ENCODE results near the gene ENTREP3. TPM values are rescaled to one million over a fixed set of nuclear protein-coding genes. Genes with fewer than 3 reads are reported as not detected.

Gene ENTREP3
- polyA plus RNA-seq, 1 donor = 19.4 TPM

DNA sequence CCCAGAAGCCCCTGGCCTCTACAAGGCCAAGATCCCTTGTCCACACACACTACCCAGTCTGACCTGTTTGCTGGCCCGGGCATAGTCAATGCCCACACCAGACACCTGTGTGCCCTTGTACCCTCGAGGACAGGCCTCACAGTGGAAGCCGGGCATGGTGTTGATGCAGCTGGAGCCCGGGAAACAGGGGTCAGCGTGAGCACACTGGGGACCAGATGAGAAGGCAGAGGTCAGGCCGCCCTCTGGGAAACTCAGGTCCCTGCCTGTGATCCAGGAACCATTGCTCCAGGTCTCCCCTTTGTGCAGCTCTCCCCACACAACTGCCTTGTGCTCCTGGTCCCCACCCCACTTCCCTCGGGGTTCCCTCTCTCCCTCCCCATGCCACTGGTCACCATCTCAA lies 53.1 kb downstream of the ENTREP3 start:
- DNase-seq = no peak
- Histone ChIP-seq H3K27me3 (ENCODE audit: control insufficient read depth, insufficient read depth, low read length) (no peaks in the 10 kb centered on the region), H3K36me3 (ENCODE audit: control insufficient read depth, insufficient read depth, low read length) (peaks cover 15% of the 10 kb centered on the region), H3K27ac (ENCODE audit: low read length) (no peak overlapping the region), H3K9me3 (ENCODE audit: control insufficient read depth, low read depth, low read length) (no peaks in the 10 kb centered on the region), H3K4me1 (ENCODE audit: control insufficient read depth, insufficient read depth, low read length) (peaks cover 7% of the 10 kb centered on the region), H3K4me3 (ENCODE audit: low read length) (no peak overlapping the region)
- WGBS (ENCODE audit: insufficient coverage, low lambda C conversion rate) = no CpG with 5 or more reads among the region's 7 CpGs

DNA sequence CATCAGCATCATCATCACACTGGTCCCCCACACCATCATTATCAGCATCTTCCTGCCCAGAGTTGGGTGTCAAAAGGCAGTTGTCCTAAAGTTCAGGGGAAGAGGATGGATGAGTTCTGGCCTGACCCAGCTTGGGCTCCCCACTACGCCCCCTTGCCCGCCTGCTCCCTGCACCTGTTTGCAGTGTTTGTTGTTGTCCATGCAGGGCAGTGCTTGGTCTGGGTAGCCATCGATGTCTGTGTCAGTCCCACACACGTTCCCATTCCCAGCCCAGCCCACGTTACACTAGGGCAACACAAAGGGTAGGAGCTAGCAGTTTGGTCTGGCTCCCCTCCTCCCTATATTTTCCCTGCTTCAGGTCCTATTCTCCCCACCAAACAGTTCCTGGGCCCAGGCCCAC lies 54.4 kb downstream of the ENTREP3 start:
- no CpG with 5 or more reads among the region's 5 CpGs for WGBS (ENCODE audit: insufficient coverage, low lambda C conversion rate)
- H3K36me3 ChIP-seq (ENCODE audit: control insufficient read depth, insufficient read depth, low read length) = peaks cover 20% of the 10 kb centered on the region
- H3K9me3 ChIP-seq (ENCODE audit: control insufficient read depth, low read depth, low read length) = no peaks in the 10 kb centered on the region
- no peaks in the 10 kb centered on the region for H3K4me1 ChIP-seq (ENCODE audit: control insufficient read depth, insufficient read depth, low read length)
- H3K4me3 ChIP-seq (ENCODE audit: low read length) = no peak overlapping the region
- no peaks in the 10 kb centered on the region for H3K27me3 ChIP-seq (ENCODE audit: control insufficient read depth, insufficient read depth, low read length)
- no peak for DNase-seq
- no peak overlapping the region for H3K27ac ChIP-seq (ENCODE audit: low read length)

DNA sequence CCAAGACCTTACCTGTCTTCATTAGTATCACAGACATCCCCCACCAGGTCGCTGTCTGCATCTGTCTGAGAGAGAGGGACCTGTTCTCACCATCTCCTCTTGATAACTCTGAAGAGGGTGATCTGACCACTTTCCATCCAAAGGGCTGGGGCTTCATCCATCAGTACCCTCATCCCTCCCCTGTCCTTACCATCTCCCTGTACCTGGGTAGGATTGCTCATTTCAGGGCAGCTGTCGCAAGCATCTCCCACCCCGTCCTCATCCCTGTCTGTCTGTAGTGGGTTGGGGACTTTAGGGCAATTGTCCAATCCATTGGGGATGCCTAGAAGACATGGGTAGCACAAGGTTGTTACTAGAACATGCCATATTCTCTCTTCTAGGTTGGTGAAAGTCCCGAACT lies 55.5 kb downstream of the ENTREP3 start:
- 67% methylated on average over 1 of the region's 4 CpGs for WGBS (ENCODE audit: insufficient coverage, low lambda C conversion rate)
- H3K4me1 ChIP-seq (ENCODE audit: control insufficient read depth, insufficient read depth, low read length) = no peaks in the 10 kb centered on the region
- H3K36me3 ChIP-seq (ENCODE audit: control insufficient read depth, insufficient read depth, low read length) = peaks cover 18% of the 10 kb centered on the region
- H3K4me3 ChIP-seq (ENCODE audit: low read length) = no peak overlapping the region
- peaks cover 8% of the 10 kb centered on the region for H3K27me3 ChIP-seq (ENCODE audit: control insufficient read depth, insufficient read depth, low read length)
- DNase-seq = no peak
- H3K27ac ChIP-seq (ENCODE audit: low read length) = no peak overlapping the region
- no peaks in the 10 kb centered on the region for H3K9me3 ChIP-seq (ENCODE audit: control insufficient read depth, low read depth, low read length)

DNA sequence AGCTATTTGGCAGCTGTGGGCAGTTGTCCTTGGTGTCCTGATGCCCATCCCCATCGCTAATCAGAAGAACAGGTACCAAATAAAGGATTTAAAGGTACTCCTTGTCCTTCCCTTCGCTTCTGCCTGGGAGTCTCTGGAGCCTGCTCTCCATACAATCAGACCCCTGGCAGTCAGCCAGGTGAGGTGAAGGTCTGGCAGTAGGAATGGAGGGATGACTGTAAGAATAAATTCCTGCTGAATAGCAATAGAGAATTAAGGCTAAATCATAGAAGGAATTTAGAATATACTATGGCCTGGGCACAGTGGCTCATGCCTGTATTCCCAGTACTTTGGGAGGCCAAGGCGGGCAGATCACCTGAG lies 56.8 kb downstream of the ENTREP3 start:
- no peak overlapping the region for H3K27ac ChIP-seq (ENCODE audit: low read length)
- peaks cover 17% of the 10 kb centered on the region for H3K36me3 ChIP-seq (ENCODE audit: control insufficient read depth, insufficient read depth, low read length)
- peaks cover 14% of the 10 kb centered on the region for H3K27me3 ChIP-seq (ENCODE audit: control insufficient read depth, insufficient read depth, low read length)
- no peak for DNase-seq
- H3K9me3 ChIP-seq (ENCODE audit: control insufficient read depth, low read depth, low read length) = no peaks in the 10 kb centered on the region
- H3K4me3 ChIP-seq (ENCODE audit: low read length) = no peak overlapping the region
- WGBS (ENCODE audit: insufficient coverage, low lambda C conversion rate) = no CpG with 5 or more reads among the region's 3 CpGs
- H3K4me1 ChIP-seq (ENCODE audit: control insufficient read depth, insufficient read depth, low read length) = peaks cover 10% of the 10 kb centered on the region

DNA sequence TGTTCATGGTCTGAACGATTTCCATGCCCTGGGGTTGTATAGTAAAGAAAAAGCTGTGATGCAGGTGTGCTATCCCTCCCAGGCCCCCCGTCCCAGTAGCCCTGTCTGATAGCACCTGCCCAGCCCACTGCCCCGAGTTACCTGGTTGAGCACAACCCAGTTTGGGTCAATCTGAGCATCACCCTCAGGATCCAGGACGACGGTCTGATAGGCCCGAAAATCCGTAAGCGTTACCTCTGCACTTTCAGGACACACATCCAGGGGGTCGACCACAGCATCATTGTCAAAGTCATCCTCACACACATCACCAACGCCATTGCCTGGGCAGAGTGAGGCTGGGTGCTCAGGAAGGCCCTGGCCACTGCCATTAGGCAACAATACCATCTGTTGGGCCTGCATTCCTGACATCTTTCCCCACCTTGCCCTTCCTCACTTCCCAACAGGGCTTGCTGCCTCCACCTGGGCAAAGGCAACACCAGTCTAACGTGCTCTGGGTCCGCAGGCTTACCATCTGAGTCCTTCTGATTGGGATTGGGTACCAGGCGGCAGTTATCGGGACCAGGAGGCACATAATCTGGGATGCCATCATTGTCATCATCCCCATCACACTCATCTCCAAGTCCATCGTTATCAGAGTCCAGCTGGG lies 57.3 kb downstream of the ENTREP3 start:
- no CpG with 5 or more reads among the region's 15 CpGs for WGBS (ENCODE audit: insufficient coverage, low lambda C conversion rate)
- DNase-seq = no peak
- Histone ChIP-seq H3K9me3 (ENCODE audit: control insufficient read depth, low read depth, low read length) (no peaks in the 10 kb centered on the region), H3K4me1 (ENCODE audit: control insufficient read depth, insufficient read depth, low read length) (peaks cover 14% of the 10 kb centered on the region), H3K4me3 (ENCODE audit: low read length) (no peak overlapping the region), H3K36me3 (ENCODE audit: control insufficient read depth, insufficient read depth, low read length) (peaks cover 17% of the 10 kb centered on the region), H3K27me3 (ENCODE audit: control insufficient read depth, insufficient read depth, low read length) (peaks cover 14% of the 10 kb centered on the region), H3K27ac (ENCODE audit: low read length) (no peak overlapping the region)

Other genes with a start within 250 kb of the ENTREP3 start
- 4.1 TPM for gene DCST2, start 221.7 kb downstream of the ENTREP3 start, polyA plus RNA-seq
- gene DCST1, start 221.7 kb downstream of the ENTREP3 start, polyA plus RNA-seq = 0.88 TPM
- gene ADAM15, start 204.2 kb downstream of the ENTREP3 start, polyA plus RNA-seq = 38.6 TPM
- gene EFNA4, start 191.7 kb downstream of the ENTREP3 start, polyA plus RNA-seq = 36.0 TPM
- 9.6 TPM for gene EFNA3, start 176.6 kb downstream of the ENTREP3 start, polyA plus RNA-seq
- gene EFNA1, start 127.6 kb downstream of the ENTREP3 start, polyA plus RNA-seq = 96.1 TPM
- 57.4 TPM for gene SLC50A1, start 119.6 kb downstream of the ENTREP3 start, polyA plus RNA-seq
- gene DPM3, start 115.0 kb downstream of the ENTREP3 start, polyA plus RNA-seq = 59.1 TPM
- gene KRTCAP2, start 82.2 kb downstream of the ENTREP3 start, polyA plus RNA-seq = 142 TPM
- gene TRIM46, start 81.6 kb downstream of the ENTREP3 start, polyA plus RNA-seq = 2.9 TPM
- 40.9 TPM for gene THBS3, start 47.6 kb downstream of the ENTREP3 start, polyA plus RNA-seq
- gene MTX1, start 46.8 kb downstream of the ENTREP3 start, polyA plus RNA-seq = 38.6 TPM
- 55.5 TPM for gene SCAMP3, start 6.9 kb upstream of the ENTREP3 start, polyA plus RNA-seq
- 68.7 TPM for gene CLK2, start 18.0 kb upstream of the ENTREP3 start, polyA plus RNA-seq
- 18.3 TPM for gene HCN3, start 22.0 kb upstream of the ENTREP3 start, polyA plus RNA-seq
- gene PKLR, start 46.0 kb upstream of the ENTREP3 start, polyA plus RNA-seq = 55.6 TPM
- 170 TPM for gene FDPS, start 53.4 kb upstream of the ENTREP3 start, polyA plus RNA-seq
- gene RUSC1, start 65.4 kb upstream of the ENTREP3 start, polyA plus RNA-seq = 43.7 TPM

Measured in large intestine (tissue), 3 donors.